HL-60 (cell line): ENCODE measurements around the gene PSMA7.

ENCODE experiments used
- CTCF ChIP-seq: IDR thresholded peaks from one replicate; pipeline ENCODE4 v1.5.1; 2011; ENCODE audit warnings: low read length, control low read depth, inconsistent platforms; ENCODE audit not compliant: insufficient read depth
- GABPA ChIP-seq: IDR thresholded peaks from 2 replicates; pipeline ENCODE4 v1.6.1; 2012; ENCODE audit warnings: low read depth
- REST ChIP-seq: IDR thresholded peaks from 2 replicates; pipeline ENCODE4 v1.6.1; 2012; ENCODE audit warnings: low read depth; ENCODE audit not compliant: insufficient replicate concordance

DNA sequence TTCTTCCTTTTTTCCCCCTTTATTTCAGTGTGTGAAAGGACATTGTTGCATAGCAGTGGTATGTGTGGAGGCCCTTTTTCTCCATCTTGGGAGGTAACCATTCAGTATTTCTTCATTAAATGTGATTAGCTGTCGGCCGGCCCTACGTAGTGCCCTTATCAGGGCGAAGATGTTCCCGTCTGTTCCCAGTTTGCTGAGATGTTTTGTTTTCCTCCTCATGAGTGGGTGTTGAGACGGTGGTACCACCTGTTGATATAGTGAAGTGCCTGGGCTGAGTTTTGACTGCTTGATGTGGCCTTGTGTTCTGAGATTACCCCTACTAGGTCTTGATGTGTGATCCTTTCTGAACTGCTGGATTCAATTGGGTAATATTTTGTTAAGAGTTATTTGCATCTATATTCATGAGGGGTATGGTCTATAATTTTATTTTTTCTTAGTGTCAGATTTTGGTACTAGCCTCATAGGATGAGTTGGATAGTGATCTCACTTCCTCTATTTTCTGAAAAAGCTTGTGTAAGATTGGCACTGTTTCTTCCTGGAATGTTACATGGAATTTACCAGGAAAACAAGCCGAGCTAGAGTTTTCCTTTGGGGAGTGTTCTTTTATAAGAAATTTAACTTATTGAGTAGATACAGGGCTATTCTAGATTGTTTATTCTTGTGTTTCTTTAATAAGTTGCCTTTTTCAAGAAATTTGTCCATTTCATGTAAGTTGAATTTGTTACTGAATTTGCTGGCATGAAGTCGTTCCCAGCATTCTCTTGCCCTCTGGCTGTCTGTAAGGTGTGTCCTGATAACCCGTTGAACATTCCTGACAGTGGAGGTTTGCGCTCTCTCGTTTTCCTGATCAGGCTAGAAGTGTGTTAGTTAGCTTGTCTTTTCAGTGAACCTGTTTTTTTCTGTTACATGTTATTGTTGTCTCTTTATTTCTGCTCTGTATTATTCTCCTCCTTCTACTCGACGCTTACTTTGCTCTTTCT, 44.0 kb upstream of the PSMA7 start:
- no peak for TF ChIP-seq REST
- TF ChIP-seq CTCF, result no peak
- TF ChIP-seq GABPA, result no peak
